NCI-H187 (cell line): Measurements from ENCODE around the gene WAPL.

ENCODE experiments used
- DNase-seq, 2 experiments: peaks; one replicate each; lab custom pipeline; 2025; lab: John Stamatoyannopoulos, UW

Gene WAPL

GRCh38 chr10:86524225-86524962 lies 2.8 kb upstream of the WAPL start:
- no peak for DNase-seq

DNA sequence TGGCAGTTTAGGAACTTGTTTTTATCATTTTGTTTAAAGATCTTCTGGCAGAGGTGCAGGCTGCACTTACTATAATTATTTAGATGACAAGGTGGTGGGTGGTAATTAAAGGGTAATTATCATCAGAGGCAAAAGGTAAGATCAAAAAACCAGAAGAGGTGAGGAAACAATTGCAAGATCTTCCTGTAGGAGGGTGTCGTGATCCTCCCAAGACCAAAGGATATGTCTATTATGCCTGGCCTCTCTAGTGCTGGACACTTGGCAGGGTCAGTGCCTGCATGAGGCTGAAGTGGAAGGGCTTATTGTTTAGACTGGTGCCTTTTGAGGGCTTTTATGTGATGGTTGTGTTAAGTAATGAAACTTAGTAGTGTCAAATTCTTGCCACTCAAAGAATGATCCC lies 1.8 kb upstream of the WAPL start:
- no peak for DNase-seq

DNA sequence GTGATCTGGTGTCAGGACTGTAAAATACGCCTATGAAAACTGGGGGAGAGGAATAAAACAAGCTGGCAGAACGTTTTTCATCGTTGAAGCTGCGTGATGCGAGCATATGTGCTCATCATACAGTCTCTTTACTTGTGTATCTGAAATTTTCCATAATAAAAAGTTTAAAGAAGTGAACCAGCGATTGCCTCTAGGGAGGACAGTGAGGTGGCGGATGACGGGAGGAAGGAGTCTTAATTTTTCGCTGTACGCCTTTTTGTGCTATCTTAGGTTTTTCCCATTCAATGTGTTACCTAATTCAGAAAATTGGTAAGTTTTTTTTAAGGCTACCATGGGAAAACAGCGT lies 891 bp upstream of the WAPL start:
- no peak for DNase-seq

DNA sequence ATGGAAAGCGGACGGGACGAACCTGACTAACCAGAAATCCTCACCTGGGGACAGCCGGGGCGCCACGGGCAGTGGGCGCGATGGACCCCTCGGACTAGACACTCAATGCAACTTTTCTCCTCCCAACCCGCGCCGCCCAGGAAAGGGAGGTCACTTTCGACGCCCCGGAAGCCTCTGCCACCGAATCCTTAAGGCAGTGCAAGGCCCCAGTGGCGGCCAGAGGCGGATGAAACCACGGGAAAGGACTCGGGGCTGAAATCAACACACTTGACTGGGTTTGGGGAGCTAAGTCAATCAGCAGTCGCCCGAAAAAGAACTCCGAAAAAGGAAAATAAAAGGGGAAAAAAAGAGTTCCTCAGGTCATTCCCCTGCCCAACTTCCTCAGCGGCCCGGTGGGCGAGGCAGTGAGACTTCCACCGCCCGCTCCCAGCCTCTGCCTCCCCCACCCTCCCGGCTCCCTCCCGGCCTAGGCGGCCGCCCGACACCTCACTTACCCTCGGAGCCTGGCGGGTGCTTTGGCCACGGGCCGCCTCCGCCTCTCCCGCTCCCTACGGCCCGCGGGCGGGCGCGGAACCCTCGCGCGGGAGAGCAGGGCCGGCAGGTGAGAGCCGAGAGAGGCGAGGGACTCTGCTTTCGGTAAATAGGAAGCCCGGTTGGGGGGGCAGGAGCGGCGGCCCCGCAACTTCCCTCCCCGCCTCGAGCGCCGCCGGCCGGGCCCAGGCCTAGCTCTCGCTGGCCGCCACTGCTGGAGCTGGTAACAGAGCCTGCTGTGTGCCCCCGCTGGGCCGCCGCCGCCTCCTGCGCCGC lies 518 bp downstream of the WAPL start:
- DNase-seq = no peak

GRCh38 chr10:86518781-86519180 lies 2.8 kb downstream of the WAPL start:
- DNase-seq = no peak

- no peak for DNase-seq
Measured at GRCh38 chr10:86512137-86512536, 9.5 kb downstream of the WAPL start.

GRCh38 chr10:86511027-86511865 lies 10.3 kb downstream of the WAPL start:
- no peak for DNase-seq

DNA sequence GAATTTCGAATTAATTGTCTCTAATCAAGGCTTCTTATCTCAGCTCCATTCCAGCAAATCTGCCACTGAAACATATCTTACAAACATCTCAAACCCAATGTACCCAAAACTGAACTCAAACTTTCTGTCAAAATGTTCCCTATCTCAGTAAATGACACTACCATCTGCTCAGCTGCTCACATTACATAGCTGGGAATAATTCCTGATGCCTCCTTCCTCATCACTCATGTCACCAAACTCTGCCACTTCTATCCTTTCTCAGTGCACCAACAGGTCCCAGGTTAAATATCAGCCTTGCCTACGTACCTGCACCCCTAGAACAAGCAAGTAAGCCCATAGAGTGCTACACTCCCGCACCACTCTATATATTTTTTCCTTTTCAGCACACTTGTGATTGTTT lies 12.4 kb downstream of the WAPL start:
- DNase-seq = no peak

DNA sequence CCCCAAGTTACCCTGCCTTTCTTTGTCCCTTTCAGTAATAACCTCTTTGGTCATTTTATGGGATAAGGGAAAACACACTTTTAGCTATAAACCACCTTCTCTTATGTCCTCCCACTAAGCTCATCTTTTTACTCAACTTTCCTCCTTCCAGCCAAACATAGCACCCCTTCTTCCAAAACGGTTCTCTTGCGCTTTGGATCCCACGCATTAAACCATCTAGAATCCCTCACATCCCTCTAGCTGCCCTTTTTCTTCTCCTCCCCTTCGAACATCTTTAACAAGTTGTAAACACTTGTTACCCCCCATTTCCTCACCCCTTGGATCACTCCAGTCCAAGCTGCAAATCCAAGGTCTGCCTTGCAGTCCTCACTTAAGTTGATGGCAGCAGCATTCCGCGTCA lies 13.4 kb downstream of the WAPL start:
- no peak for DNase-seq

GRCh38 chr10:86506499-86506898 lies 15.1 kb downstream of the WAPL start:
- no peak for DNase-seq

DNA sequence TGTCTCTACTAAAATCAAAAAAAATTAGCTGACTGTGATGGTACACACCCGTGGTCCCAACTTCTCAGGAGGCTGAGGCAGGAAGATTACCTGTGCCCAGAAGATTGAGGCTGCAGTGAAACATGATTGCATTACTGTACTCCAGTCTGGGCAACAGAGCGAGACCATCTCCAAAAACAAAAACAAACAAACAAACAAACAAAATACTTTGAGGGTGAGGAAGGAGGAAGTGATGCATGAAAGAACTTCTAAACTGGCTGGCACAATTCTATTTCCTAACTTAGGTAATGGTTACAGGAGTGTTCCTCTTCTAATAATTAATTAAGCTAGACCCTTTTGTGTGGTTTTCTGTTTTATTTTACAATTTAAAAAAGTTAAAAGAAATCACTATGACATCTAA lies 15.5 kb downstream of the WAPL start:
- DNase-seq = no peak

- DNase-seq = no peak
Measured at GRCh38 chr10:86504510-86504909, 17.1 kb downstream of the WAPL start.

DNA sequence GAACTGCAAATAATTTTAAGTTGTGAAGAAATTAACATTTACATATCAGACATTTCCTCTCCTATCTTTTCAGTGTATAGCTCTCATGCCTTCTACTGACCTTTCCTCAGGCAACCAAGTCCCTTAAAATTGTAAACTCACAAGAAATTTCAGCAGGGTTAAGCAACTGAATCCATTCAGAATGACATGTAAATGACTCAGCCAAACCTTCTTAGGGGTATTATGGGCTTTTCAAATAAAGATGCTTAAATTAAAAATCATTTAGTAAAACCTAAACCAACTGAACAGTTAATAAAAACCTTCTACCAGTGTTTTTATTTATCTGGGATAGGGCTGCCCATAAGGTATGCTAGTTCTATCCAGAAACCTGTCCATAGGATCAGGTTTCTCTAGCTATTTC lies 20.7 kb downstream of the WAPL start:
- no peak for DNase-seq

GRCh38 chr10:86498598-86498997 lies 23.0 kb downstream of the WAPL start:
- DNase-seq = no peak

GRCh38 chr10:86497621-86498020 lies 24.0 kb downstream of the WAPL start:
- DNase-seq = no peak

DNA sequence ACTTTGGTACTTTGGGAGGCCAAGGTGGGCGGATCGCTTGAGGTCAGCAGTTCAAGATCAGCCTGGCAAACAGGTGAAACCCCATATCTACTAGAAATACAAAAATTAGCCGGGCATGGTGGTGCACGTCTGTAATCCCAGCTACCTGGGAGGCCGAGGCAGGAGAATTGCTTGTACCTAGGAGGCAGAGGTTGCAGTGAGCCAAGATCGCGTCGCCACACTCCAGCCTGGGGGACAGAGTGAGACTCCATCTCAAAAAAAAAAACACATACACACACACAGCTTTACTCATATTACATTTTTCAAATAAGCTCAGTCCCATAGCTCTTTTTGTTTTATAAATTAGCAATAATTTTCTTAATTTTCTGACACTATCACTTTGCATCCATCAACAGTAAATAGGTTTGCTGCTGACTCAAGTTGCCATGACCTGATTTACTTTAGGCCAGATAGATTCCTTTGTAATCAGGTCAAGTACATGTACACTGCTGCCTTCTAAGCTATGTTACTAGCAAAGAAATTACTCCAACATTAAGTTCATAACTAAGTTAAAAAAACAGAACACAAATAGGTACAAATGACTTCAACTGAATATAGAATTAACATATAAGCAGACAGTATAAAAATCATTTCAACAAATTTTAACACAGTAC lies 31.5 kb downstream of the WAPL start:
- no peak for DNase-seq

DNA sequence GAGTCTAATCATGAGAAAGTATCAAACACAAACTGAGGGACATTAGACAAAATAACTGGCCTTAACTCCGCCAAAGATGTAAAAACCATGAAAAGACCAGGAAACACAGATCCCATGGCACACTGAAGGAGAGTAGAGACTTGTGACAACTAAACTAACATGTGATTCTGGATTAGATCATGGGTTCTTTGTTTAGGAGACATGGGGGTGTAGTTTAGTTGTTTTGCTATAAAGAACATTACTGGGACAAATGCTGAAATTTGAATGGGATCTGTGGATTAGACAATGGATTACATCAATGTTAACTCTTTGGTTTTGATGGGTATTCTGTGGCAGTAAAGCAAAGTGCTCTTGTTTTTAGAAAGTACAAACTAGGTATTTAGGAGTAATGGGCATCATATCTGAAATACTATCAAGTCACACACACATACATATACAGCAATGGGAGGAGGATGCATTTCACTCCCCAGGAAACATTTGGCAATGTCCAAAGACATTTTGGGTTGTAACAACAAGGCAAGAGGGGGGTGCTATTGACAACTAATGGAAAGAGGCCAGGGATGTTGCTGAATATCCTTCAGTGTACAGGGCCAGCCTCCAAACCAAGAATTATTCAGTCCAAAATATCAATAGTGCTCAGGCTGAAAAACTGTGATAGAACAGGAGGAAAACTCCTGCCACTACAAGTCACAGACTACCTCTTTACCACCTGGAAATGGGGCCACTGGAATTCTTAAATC lies 32.4 kb downstream of the WAPL start:
- DNase-seq = no peak

DNA sequence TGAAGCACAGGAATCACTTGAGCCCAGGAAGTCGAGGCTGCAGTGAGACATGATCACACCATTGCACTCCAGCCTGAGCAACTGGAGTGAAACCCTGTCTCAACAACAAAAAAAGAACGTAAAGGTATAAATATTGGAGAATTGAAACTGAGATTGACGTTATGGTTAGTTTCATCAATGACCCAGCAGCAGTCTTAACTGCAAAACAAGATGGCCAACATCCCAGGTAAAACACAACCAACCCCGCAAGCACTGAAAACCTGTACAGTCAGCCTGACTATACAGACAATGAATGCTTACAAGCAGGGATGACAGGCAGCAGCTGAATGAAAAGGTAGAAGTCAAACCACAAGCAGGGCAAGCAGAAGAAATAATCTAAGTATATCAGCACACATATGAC lies 34.7 kb downstream of the WAPL start:
- DNase-seq = no peak

- DNase-seq = no peak
Measured at GRCh38 chr10:86483664-86484063, 37.9 kb downstream of the WAPL start.

DNA sequence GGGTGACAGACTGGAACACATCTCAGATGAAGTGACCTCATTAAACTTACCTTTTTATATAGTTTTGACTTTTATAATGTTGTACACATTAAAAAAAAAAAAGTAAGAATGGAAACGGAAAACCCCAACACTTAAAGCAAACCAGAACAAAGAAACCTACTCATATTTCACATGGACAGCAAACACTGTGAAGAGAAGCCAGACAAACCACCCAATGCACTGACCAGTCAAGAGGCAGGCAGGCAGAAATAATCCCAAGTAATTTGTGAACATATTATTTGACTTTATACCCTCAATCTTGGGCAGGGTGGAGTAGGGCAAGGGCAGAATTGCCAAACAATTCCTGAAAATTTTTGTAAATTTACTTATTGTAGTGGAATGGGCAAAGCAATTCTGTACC lies 39.8 kb downstream of the WAPL start:
- DNase-seq = no peak

- no peak for DNase-seq
Measured at GRCh38 chr10:86480571-86480970, 41.0 kb downstream of the WAPL start.

GRCh38 chr10:86472061-86472460 lies 49.5 kb downstream of the WAPL start:
- no peak for DNase-seq
